MM.1S (cell line): ENCODE measurements around the gene ALB.
"Not testable (repeated sequence)": the region's sequence is repeated elsewhere in the genome, so short reads cannot be mapped to it uniquely, and the experiment has no call there.

Source experiments
- DNase-seq: peaks from one replicate; pipeline ENCODE4 v3.0.0-alpha.2; 2015
- H2AFZ ChIP-seq: fragments of 300-600 bp; sonication (generic); 2 replicates; pipeline ENCODE4 v1.6.0; 2016; ENCODE audit warnings: antibody characterized with exemption, low read length
- H3F3A ChIP-seq: fragments of 300-600 bp; sonication (generic); 2 replicates; pipeline ENCODE4 v1.6.1; 2016; ENCODE audit warnings: mild to moderate bottlenecking, antibody characterized with exemption, low read length, moderate library complexity, mixed read lengths; ENCODE audit not compliant: insufficient read depth
- H3K27ac ChIP-seq: fragments of 300-600 bp; sonication (generic); 2 replicates; pipeline ENCODE4 v1.5.1; 2016; ENCODE audit warnings: mild to moderate bottlenecking, low read length
- H3K27me3 ChIP-seq: fragments of 300-600 bp; sonication (generic); replicated peaks from 2 replicates; pipeline ENCODE4 v1.6.0; 2016; ENCODE audit warnings: low read length; ENCODE audit not compliant: insufficient read depth
- H3K36me3 ChIP-seq: fragments of 300-600 bp; sonication (generic); replicated peaks from 2 replicates; pipeline ENCODE4 v1.6.1; 2016; ENCODE audit warnings: mild to moderate bottlenecking, low read length, mixed read lengths; ENCODE audit not compliant: insufficient read depth
- H3K4me1 ChIP-seq: fragments of 300-600 bp; sonication (generic); 2 replicates; pipeline ENCODE4 v1.6.1; 2016; ENCODE audit warnings: low read length, mixed read lengths
- H3K4me2 ChIP-seq: fragments of 300-600 bp; sonication (generic); 2 replicates; pipeline ENCODE4 v1.6.0; 2016; ENCODE audit warnings: low read depth, low read length
- H3K4me3 ChIP-seq: fragments of 300-600 bp; sonication (generic); 2 replicates; pipeline ENCODE4 v1.5.1; 2016; ENCODE audit warnings: low read length, mixed read lengths
- H3K79me2 ChIP-seq: fragments of 300-600 bp; sonication (generic); 2 replicates; pipeline ENCODE4 v1.6.1; 2016; ENCODE audit warnings: mixed run types, low read length, mixed read lengths
- H3K9ac ChIP-seq: fragments of 300-600 bp; sonication (generic); 2 replicates; pipeline ENCODE4 v1.6.1; 2016; ENCODE audit warnings: low read length, mixed read lengths
- H3K9me2 ChIP-seq: fragments of 300-600 bp; sonication (generic); replicated peaks from 2 replicates; pipeline ENCODE4 v1.6.1; 2016; ENCODE audit warnings: mild to moderate bottlenecking, low read length, mixed read lengths; ENCODE audit not compliant: insufficient read depth
- H3K9me3 ChIP-seq: fragments of 300-600 bp; sonication (generic); replicated peaks from 2 replicates; pipeline ENCODE4 v1.6.1; 2016; ENCODE audit warnings: mild to moderate bottlenecking, low read length, mixed read lengths; ENCODE audit not compliant: insufficient read depth
- H4K20me1 ChIP-seq: fragments of 300-600 bp; sonication (generic); 2 replicates; pipeline ENCODE4 v1.6.1; 2016; ENCODE audit warnings: mild to moderate bottlenecking, low read length, moderate library complexity, mixed read lengths; ENCODE audit not compliant: insufficient read depth
- EZH2 ChIP-seq: fragments of 300-600 bp; sonication (generic); optimal IDR thresholded peaks from 2 replicates; pipeline ENCODE3; 2017; ENCODE audit warnings: low read depth, mild to moderate bottlenecking, antibody characterized with exemption, low read length, mixed read lengths
- EZH2phosphoT487 ChIP-seq: fragments of 300-600 bp; sonication (generic); IDR thresholded peaks from 2 replicates; pipeline ENCODE4 v1.6.1; 2018; ENCODE audit warnings: antibody characterized with exemption, low read length
- TF ChIP-seq, protein P1 (sequence below): fragments of 300-600 bp; sonication (generic); IDR thresholded peaks from 2 replicates; pipeline ENCODE4 v1.5.1; 2016; ENCODE audit warnings: antibody characterized with exemption, low read length, mixed read lengths

Gene ALB

GRCh38 chr4:73404042-73404441 lies at the start of gene ALB:
Gene ALB, plus strand, starts transcription at chr4:73404287. Its CDS starts 41 bp downstream, at chr4:73404328.
- H3K27ac ChIP-seq: no peak within 1 kb of the TSS

DNA sequence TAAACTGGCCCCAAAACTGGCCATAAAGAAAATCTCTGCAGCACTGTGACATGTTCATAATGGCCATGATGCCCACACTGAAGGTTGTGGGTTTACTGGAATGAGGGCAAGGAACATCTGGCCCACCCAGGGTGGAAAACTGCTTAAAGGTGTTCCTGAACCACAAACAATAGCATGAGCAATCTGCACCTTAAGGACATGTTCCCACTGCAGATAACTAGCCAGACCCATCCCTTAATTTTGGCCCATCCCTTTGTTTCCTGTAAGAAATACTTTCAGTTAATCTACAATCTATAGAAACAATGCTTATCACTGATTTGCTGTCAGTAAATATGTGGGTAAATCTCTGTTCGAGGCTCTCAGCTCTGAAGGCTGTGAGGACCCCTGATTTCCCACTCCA lies 46.9 kb upstream of the ALB start:
- H3K27me3 ChIP-seq, DNase-seq, H3K79me2 ChIP-seq, H4K20me1 ChIP-seq, H3K9me3 ChIP-seq, H3K27ac ChIP-seq, H3K4me1 ChIP-seq, H3F3A ChIP-seq, H3K9ac ChIP-seq, H3K36me3 ChIP-seq, H3K9me2 ChIP-seq, H3K4me3 ChIP-seq, H3K4me2 ChIP-seq, H2AFZ ChIP-seq: not testable (repeated sequence)

More at GRCh38 chr4:73404042-73404441, at the start of gene ALB:
- Histone ChIP-seq H3K9me2 (no peaks in the 10 kb centered on the region), H3K9me3 (no peaks in the 10 kb centered on the region), H3K4me3 (no peak within 1 kb of the TSS), H4K20me1 (no peaks in the 10 kb centered on the region), H2AFZ (no peak within 1 kb of the TSS), H3K9ac (no peak within 1 kb of the TSS), H3F3A (no peaks in the 10 kb centered on the region), H3K79me2 (no peaks in the 10 kb centered on the region), H3K27me3 (no peaks in the 10 kb centered on the region), H3K36me3 (no peaks in the 10 kb centered on the region), H3K4me1 (no peaks in the 10 kb centered on the region), H3K4me2 (no peak within 1 kb of the TSS)
- no peak for DNase-seq
- TF ChIP-seq, protein P1, sequence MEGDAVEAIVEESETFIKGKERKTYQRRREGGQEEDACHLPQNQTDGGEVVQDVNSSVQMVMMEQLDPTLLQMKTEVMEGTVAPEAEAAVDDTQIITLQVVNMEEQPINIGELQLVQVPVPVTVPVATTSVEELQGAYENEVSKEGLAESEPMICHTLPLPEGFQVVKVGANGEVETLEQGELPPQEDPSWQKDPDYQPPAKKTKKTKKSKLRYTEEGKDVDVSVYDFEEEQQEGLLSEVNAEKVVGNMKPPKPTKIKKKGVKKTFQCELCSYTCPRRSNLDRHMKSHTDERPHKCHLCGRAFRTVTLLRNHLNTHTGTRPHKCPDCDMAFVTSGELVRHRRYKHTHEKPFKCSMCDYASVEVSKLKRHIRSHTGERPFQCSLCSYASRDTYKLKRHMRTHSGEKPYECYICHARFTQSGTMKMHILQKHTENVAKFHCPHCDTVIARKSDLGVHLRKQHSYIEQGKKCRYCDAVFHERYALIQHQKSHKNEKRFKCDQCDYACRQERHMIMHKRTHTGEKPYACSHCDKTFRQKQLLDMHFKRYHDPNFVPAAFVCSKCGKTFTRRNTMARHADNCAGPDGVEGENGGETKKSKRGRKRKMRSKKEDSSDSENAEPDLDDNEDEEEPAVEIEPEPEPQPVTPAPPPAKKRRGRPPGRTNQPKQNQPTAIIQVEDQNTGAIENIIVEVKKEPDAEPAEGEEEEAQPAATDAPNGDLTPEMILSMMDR: no peak
- TF ChIP-seq EZH2 (no peak), EZH2phosphoT487 (no peak)

DNA sequence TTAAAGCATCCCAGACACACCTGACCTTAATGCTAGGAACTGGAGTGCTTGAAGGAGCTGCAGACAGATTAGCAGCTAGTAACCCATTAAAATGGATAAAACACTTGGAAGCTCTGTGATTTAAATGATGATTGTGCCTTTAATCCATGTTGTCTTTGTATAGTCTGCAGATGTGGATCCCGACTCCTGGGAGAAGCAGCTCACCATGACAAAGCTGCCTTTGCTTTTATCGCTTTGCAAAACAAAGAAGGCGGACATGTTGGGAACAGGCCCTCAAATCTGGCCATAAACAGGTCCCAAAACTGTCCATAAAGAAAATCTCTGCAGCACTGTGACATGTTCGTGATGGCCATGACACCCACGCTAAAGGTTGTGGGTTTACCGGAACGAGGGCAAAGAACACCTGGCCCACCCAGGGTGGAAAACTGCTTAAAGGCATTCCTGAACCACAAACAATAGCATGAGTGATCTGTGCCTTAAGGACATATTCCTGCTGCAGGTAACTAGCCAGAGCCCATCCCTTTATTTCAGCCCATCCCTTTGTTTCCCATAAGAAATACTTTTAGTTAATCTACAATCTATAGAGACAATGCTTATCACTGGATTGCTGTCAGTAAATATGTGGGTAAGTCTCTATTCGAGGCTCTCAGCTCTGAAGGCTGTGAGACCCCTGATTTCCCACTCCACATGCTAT lies 34.4 kb upstream of the ALB start:
- H3K36me3 ChIP-seq, H2AFZ ChIP-seq, H3K4me2 ChIP-seq, H3K9me2 ChIP-seq, H3K79me2 ChIP-seq, H3K4me1 ChIP-seq, H3K4me3 ChIP-seq, DNase-seq, H3K27me3 ChIP-seq, H3K27ac ChIP-seq, H3K9ac ChIP-seq, H3F3A ChIP-seq, H3K9me3 ChIP-seq, H4K20me1 ChIP-seq: not testable (repeated sequence)

DNA sequence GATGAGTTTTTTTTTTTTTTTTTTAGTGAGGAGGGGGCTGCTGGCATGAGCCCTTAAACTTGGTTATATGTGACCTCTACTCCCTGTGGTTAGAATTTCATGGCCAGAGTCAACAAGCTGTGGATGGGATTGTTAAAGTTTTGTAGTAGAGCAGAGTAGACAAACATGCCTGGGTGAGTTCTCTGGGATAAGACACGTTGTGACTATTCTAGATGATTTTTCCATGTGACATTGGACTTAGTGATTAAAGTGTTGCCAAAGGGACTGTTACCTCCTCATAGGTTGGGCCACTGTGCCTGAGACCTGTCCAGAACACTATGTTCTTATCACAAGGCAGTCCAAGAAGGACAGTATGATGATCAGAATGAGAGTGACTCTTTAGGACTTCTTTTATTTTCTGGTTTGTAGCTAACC lies 28.8 kb upstream of the ALB start:
- Histone ChIP-seq H3K27me3 (no peaks in the 10 kb centered on the region), H3K79me2 (no peaks in the 10 kb centered on the region), H3K9me3 (no peaks in the 10 kb centered on the region), H3K4me3 (no peak overlapping the region), H3K9me2 (no peaks in the 10 kb centered on the region), H2AFZ (no peak overlapping the region), H3K27ac (no peak overlapping the region), H3F3A (no peaks in the 10 kb centered on the region), H3K36me3 (no peaks in the 10 kb centered on the region), H4K20me1 (no peaks in the 10 kb centered on the region), H3K4me1 (no peaks in the 10 kb centered on the region), H3K4me2 (no peak overlapping the region), H3K9ac (no peak overlapping the region)
- no peak for DNase-seq
- TF ChIP-seq EZH2: no peak
- TF ChIP-seq, protein P1: no peak
- no peak for TF ChIP-seq EZH2phosphoT487
